Measurements from ENCODE around the gene RETREG3. TPM values are rescaled to one million over a fixed set of nuclear protein-coding genes. Genes with fewer than 3 reads are reported as not detected.
"Not testable (repeated sequence)": the region's sequence is repeated elsewhere in the genome, so short reads cannot be mapped to it uniquely, and the experiment has no call there.

RETREG3 gene
- total RNA-seq, 6 donors from 2014 or later, result 47.1 to 89.7 (median 59.9) TPM

GRCh38 chr17:42623271-42623670 lies 14.1 kb upstream of the RETREG3 start:
- H3K9me3 ChIP-seq, result no peaks in the 10 kb centered on the region
- ATAC-seq (ENCODE audit: low FRiP score in 2 of 2), result no peak
- peaks cover 0 to 10% (median 8%) of the 10 kb centered on the region in 4 donors for H3K4me1 ChIP-seq
- WGBS, 2 donors, result 87 to 88% methylated on average over 2 of the region's 2 CpGs
- no peaks in the 10 kb centered on the region for H3K36me3 ChIP-seq
- DNase-seq, result no peak
- no peak for TF ChIP-seq POLR2A (IDR thresholded peaks at IDR 0.05)
- TF ChIP-seq POLR2AphosphoS5 (IDR thresholded peaks at IDR 0.05), result no peak
- TF ChIP-seq CTCF (IDR thresholded peaks at IDR 0.05), result no peak
- no peak for TF ChIP-seq EP300 (IDR thresholded peaks at IDR 0.05)
- no peak overlapping the region for H3K27ac ChIP-seq
- H3K27me3 ChIP-seq, result no peaks in the 10 kb centered on the region
- no peak overlapping the region for H3K4me3 ChIP-seq

GRCh38 chr17:42621987-42622386 lies 12.8 kb upstream of the RETREG3 start:
- not testable (repeated sequence) for ATAC-seq (ENCODE audit: low FRiP score in 2 of 2); H3K9me3 ChIP-seq; H3K36me3 ChIP-seq; H3K27ac ChIP-seq; DNase-seq; H3K4me3 ChIP-seq; H3K27me3 ChIP-seq
- peaks cover 0 to 11% (median 10%) of the 10 kb centered on the region in 4 donors for H3K4me1 ChIP-seq
- WGBS, 2 donors, result 90 to 92% methylated on average over 3 of the region's 3 CpGs

GRCh38 chr17:42618442-42619150 lies 9.4 kb upstream of the RETREG3 start:
- peak in 1 of 2 donors; percentile 42 for ATAC-seq (ENCODE audit: low FRiP score in 2 of 2)
- Histone ChIP-seq H3K9me3 (no peaks in the 10 kb centered on the region), H3K36me3 (peaks cover 6 to 25% (median 21%) of the 10 kb centered on the region in 4 donors), H3K4me3 (no peak overlapping the region), H3K27ac (no peak overlapping the region), H3K27me3 (no peaks in the 10 kb centered on the region), H3K4me1 (peaks cover 0 to 11% (median 10%) of the 10 kb centered on the region in 4 donors)
- DNase-seq, result peak in 1 of 2 donors; percentile 73
- WGBS, 2 donors, result 42 to 54% methylated on average over 8 to 9 of the region's 9 CpGs
- no peak for TF ChIP-seq EP300 (IDR thresholded peaks at IDR 0.05)
- TF ChIP-seq POLR2AphosphoS5 (IDR thresholded peaks at IDR 0.05), result no peak
- peak in 2 of 6 experiments; percentile 15 to 16 for TF ChIP-seq CTCF (IDR thresholded peaks at IDR 0.05)
- TF ChIP-seq POLR2A (IDR thresholded peaks at IDR 0.05), result no peak

GRCh38 chr17:42617956-42618431 lies 8.8 kb upstream of the RETREG3 start:
- no peak for DNase-seq

More at GRCh38 chr17:42617956-42618431, 8.8 kb upstream of the RETREG3 start:
- TF ChIP-seq POLR2A (IDR thresholded peaks at IDR 0.05), result no peak
- TF ChIP-seq EP300 (IDR thresholded peaks at IDR 0.05), result no peak
- no peak for TF ChIP-seq CTCF (IDR thresholded peaks at IDR 0.05)
- TF ChIP-seq POLR2AphosphoS5 (IDR thresholded peaks at IDR 0.05), result no peak
- 65 to 71% methylated on average over 4 of the region's 4 CpGs for WGBS, 2 donors
- ATAC-seq (ENCODE audit: low FRiP score in 2 of 2), result no peak
- H3K36me3 ChIP-seq, result peaks cover 6 to 31% (median 25%) of the 10 kb centered on the region in 4 donors
- H3K9me3 ChIP-seq, result no peaks in the 10 kb centered on the region
- no peaks in the 10 kb centered on the region for H3K27me3 ChIP-seq
- no peak overlapping the region for H3K27ac ChIP-seq
- no peak overlapping the region for H3K4me3 ChIP-seq
- peaks cover 0 to 11% (median 10%) of the 10 kb centered on the region in 4 donors for H3K4me1 ChIP-seq

All from upper lobe of left lung (tissue), 6 donors.